AML-193 (cell line): ENCODE measurements around the gene GRK1.
"Not testable (repeated sequence)": the region's sequence is repeated elsewhere in the genome, so short reads cannot be mapped to it uniquely, and the experiment has no call there.

Experiments used
- DNase-seq, 2 experiments: peaks; one replicate each; lab custom pipeline; 2025; lab: John Stamatoyannopoulos, UW

GRK1 gene

GRCh38 chr13:113665597-113666328 lies 1.3 kb upstream of the GRK1 start:
- no peak for DNase-seq

GRCh38 chr13:113666329-113666670 lies 719 bp upstream of the GRK1 start:
- no peak for DNase-seq

- DNase-seq = no peak
Measured at GRCh38 chr13:113667771-113668490, 912 bp downstream of the GRK1 start.

- DNase-seq = no peak
Measured at GRCh38 chr13:113668491-113668971, 1.5 kb downstream of the GRK1 start.

- no peak for DNase-seq
Measured at GRCh38 chr13:113669231-113669754, 2.3 kb downstream of the GRK1 start.

- no peak for DNase-seq
Measured at GRCh38 chr13:113669755-113670341, 2.8 kb downstream of the GRK1 start.

GRCh38 chr13:113670541-113670940 lies 3.5 kb downstream of the GRK1 start:
- DNase-seq = no peak

- no peak for DNase-seq
Measured at GRCh38 chr13:113671066-113672001, 4.3 kb downstream of the GRK1 start.

- no peak for DNase-seq
Measured at GRCh38 chr13:113672002-113672651, 5.1 kb downstream of the GRK1 start.

GRCh38 chr13:113722921-113723320 lies 55.9 kb downstream of the GRK1 start:
- no peak for DNase-seq

- DNase-seq = no peak
Measured at GRCh38 chr13:113723410-113724015, 56.5 kb downstream of the GRK1 start.

GRCh38 chr13:113724016-113724758 lies 57.2 kb downstream of the GRK1 start:
- no peak for DNase-seq

GRCh38 chr13:113724780-113725315 lies 57.8 kb downstream of the GRK1 start:
- DNase-seq = peak; percentile 34 to 40

GRCh38 chr13:113725329-113726105 lies 58.5 kb downstream of the GRK1 start:
- DNase-seq = not testable (repeated sequence)

- DNase-seq = not testable (repeated sequence)
Measured at GRCh38 chr13:113726106-113726821, 59.2 kb downstream of the GRK1 start.

GRCh38 chr13:113726961-113727411 lies 60.0 kb downstream of the GRK1 start:
- no peak for DNase-seq

- DNase-seq = no peak
Measured at GRCh38 chr13:113728571-113729054, 61.6 kb downstream of the GRK1 start.
